Daoy (cell line): ENCODE measurements around the gene PDK1. TPM values are rescaled to one million over a fixed set of nuclear protein-coding genes. Genes with fewer than 3 reads are reported as not detected.
"Not testable (repeated sequence)": the region's sequence is repeated elsewhere in the genome, so short reads cannot be mapped to it uniquely, and the experiment has no call there.

Experiments used
- DNase-seq: peaks from one replicate; pipeline ENCODE4 v3.0.0-alpha.2; 2015; ENCODE audit warnings: low read depth
- total RNA-seq: library from RNA; depleted of rRNA; stranded (reverse); fragments of >200 nt; shearing (Covaris generic); gene quantifications from 2 replicates; pipeline ENCODE4 v1.2.3, GENCODE V29; 2014

Gene PDK1
- total RNA-seq, 1 experiment from 2014 or later: 9.3 TPM

GRCh38 chr2:172552547-172553291, 3.2 kb upstream of the PDK1 start:
- peak; percentile 81 for DNase-seq

GRCh38 chr2:172554352-172555271, 1.3 kb upstream of the PDK1 start:
- DNase-seq: peak; percentile 13

- DNase-seq: no peak
Observed at GRCh38 chr2:172555272-172555521, 693 bp upstream of the PDK1 start.

- peak; percentile 71 for DNase-seq
Observed at GRCh38 chr2:172556284-172557033, 569 bp downstream of the PDK1 start.

- DNase-seq: no peak
Observed at GRCh38 chr2:172558372-172558771, 2.5 kb downstream of the PDK1 start.

- DNase-seq: no peak
Observed at GRCh38 chr2:172560721-172561120, 4.8 kb downstream of the PDK1 start.

GRCh38 chr2:172561270-172561669, 5.4 kb downstream of the PDK1 start:
- no peak for DNase-seq

DNA sequence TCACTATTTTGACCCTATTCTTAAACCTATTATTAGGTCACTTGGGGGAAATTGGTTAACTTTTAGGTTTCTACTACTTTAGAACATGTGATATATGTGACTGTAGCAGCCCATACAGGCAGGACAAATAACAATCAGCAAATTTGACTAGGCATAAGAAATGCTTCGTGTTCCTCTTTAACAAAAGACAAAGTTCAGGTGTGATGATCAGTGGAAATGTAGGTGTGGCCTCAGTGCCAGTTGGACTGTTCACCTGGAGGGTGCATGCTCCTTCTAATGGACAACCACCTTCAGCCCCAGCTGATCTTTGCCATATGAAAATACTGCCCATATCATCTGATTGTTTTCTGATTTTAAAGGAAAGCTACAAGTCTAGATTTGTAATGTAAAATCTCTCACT, 6.4 kb downstream of the PDK1 start:
- no peak for DNase-seq

- no peak for DNase-seq
Observed at GRCh38 chr2:172564376-172564775, 8.5 kb downstream of the PDK1 start.

- no peak for DNase-seq
Observed at GRCh38 chr2:172571245-172571644, 15.4 kb downstream of the PDK1 start.

DNA sequence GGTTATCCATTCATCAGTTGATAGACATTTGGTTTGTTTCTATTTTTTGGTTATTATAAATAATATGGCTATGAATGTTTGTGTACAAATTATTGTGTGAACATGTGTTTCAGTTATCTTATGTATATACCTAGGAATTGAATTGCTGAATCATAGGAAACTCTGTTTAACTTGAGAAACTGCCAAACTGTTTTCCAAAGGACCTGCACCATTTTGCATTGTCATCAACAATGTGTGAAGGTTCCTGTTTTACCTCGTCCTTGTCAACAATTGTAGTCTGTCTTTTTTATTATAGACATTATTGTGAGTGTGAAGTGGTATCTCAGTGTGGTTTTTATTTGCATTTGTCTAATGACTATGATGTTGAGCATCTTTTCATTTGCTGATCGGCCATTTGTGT, 17.1 kb downstream of the PDK1 start:
- no peak for DNase-seq

DNA sequence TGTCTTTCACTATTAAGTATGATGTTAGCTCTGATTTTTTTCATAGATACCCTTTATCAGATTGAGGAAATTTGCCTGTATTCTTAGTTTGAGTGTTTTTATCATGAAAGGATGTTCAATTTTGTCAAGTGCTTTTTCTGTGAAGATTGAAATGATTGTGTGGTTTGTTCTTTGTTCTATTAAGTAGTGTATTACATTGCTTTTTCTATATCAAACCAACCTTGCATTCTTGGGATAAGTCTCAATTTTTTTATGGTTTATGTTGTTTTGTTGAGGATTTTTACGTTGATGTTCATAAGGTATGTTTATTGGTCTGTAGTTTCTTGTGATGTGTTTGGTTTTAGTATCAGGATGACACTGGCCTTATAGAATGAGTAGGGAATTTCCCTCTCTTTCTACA, 19.1 kb downstream of the PDK1 start:
- DNase-seq: no peak

DNA sequence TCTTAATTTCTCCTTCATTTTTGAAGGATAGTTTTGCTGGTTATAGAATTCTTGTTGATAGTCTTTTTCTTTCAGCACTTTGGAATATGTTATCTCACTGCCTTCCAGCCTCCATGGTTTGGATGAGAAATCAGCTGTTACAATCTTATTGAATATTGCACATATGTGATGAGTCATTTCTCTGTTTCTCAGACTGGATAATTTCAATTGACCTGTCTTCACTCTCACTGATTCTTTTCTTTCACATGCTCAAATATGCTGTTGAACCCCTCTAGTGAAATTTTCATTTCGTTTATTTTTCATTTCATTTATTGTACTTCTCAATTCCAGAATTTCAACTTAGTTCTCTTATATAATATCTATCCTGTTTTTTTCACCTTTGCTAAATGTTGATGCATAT, 22.2 kb downstream of the PDK1 start:
- no peak for DNase-seq

DNA sequence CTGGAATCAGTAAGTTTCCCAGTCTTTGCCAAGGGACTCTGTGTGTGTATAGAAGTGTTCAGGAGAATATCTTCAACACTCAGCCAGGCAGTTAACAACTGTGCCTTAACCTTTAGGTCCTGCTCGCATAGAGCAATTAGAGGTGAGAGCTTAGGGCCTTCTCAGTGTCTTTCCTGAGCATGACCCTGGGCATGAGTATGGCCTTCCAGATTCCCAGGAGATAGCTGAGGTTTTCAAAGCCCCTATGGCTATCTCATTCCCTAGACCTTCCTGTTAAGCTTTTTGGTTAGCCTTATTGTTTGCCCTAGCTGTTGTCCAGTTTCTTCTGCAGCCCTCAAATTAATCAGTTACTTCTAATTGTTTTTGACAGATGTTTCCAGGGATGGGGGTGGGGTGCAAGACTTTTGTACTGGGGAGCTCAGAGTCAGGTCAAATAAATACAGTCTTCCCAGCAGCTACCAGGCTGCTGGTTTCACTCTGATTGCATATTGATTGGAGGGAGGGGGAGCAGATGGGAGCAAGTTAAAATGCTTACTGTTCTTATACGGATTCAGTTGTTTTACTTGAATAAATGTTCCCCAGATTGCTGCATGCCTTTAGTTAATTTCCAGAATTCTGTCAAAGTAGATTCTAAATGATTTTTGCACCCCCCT, 23.1 kb downstream of the PDK1 start:
- DNase-seq: no peak

DNA sequence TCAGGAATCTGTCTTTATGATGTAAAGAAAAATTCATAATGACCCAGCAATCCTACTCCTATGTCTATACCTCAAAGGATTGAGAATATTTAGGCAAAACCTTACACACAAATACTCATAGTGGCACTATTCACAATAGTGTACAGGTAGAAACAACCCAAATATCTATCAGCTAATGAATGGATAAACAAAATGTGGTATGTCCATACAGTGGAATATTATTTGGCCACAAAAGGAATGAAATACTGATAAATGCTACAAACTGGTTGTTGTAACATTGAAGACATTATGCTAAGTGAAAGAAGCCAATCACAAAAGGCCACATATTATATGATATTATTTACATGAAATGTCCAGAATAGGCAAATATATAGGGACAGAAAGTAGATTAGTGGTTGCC, 24.7 kb downstream of the PDK1 start:
- DNase-seq: no peak

- DNase-seq: no peak
Observed at GRCh38 chr2:172582656-172583055, 26.8 kb downstream of the PDK1 start.

GRCh38 chr2:172586245-172586891, 30.5 kb downstream of the PDK1 start:
- no peak for DNase-seq

DNA sequence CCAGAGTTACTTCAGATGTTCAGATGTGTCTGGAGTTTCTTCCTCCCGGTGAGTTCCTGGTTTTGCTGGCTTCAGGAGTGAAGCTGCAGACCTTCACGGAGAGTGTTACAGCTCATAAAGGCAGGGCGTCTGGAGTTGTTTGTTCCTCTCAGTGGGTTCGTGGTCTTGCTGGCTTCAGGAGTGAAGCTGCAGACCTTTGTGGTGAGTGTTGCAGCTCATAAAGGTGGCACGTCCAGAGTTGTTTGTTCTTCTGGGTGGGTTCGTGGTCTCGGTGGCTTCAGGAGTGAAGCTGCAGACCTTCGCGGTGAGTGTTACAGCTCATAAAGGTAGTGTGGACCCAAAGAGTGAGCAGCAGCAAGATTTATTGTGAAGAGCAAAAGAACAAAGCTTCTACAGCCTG, 31.3 kb downstream of the PDK1 start:
- DNase-seq: not testable (repeated sequence)

- peak; percentile 17 for DNase-seq
Observed at GRCh38 chr2:172588931-172589330, 33.0 kb downstream of the PDK1 start.

DNA sequence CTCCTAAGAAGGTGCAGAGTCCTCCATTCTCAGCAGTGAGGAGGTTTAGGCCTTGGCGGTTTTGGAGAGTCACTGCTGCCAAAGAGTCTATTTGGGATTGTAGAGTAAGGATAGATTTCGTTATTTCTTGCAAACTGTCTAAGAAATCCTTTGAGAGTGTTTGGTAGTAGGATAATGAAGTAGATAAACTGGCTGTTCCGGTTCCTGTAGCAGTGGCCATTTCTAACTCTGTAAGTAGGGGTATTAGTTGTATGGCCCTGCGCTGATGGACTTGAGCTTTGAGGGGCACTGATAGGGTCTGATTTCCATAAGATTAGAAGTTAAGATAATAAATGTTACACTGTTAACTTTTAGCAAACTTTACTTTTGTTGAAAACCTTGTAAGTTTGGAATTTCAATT, 35.5 kb downstream of the PDK1 start:
- DNase-seq: not testable (repeated sequence)

DNA sequence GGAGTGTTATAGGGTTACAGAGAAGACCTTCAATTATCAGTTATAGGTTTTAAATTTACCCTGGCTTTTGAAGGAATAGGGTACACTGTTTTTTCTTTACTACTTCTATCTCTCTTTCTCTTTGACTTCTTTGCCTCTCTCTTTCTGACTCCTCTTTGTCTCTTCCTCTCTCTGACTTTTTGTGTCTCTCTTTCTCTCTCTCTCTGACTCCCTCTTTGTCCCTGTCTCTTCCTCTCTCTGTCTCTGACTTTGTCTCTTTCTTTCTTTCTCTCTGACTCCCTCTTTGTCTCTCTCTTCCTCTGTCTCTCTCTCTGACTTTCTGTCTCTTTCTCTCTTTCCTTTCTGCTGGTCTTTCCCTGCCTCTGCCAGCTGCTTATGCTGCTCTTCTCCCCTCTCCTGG, 36.3 kb downstream of the PDK1 start:
- not testable (repeated sequence) for DNase-seq

DNA sequence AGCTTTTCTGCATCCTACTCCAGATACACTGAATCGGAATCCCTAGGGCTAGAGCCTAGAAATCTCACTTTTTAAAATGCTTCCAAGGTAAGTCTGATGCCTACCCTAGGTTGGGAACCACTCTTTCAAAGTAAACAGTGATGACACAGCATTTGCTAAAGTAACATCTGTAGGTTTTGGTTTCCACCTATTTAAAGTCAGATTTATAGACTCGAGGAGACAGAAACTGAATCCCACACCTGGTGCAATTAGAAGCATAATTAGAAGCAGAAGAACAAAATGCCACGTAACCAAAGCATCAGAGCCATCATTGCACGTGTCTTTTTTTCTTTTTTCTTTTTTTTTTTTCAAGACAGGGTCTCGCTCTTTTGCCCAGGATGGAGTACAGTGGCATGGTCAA, 40.9 kb downstream of the PDK1 start:
- DNase-seq: no peak
